ENCODE results near the gene CD163L1. TPM values are rescaled to one million over a fixed set of nuclear protein-coding genes. Genes with fewer than 3 reads are reported as not detected.
"Not testable (repeated sequence)": the region's sequence is repeated elsewhere in the genome, so short reads cannot be mapped to it uniquely, and the experiment has no call there.

CD163L1 gene
- total RNA-seq = 2.1 TPM
- long read RNA-seq = 0 reads

- DNase-seq (no peak), ATAC-seq (ENCODE audit: poor library complexity) (peak; percentile 38)
- intact Hi-C loops (cut with DNase I) = no loop called here
Observed at GRCh38 chr12:7444076-7444475, at the start of gene CD163L1. Gene CD163L1 (minus strand): TSS chr12:7444153. CDS start chr12:7444127, 26 bp downstream.

GRCh38 chr12:7493006-7493405 lies 49.1 kb upstream of the CD163L1 start:
- intact Hi-C loops (cut with DNase I) = no loop called here
- ATAC-seq (ENCODE audit: poor library complexity) = no peak
- no peak for DNase-seq

GRCh38 chr12:7486512-7486911 lies 42.6 kb upstream of the CD163L1 start:
- intact Hi-C loops (cut with DNase I) = no loop called here
- no peak for DNase-seq
- ATAC-seq (ENCODE audit: poor library complexity) = no peak

GRCh38 chr12:7485095-7485494 lies 41.1 kb upstream of the CD163L1 start:
- DNase-seq (no peak), ATAC-seq (ENCODE audit: poor library complexity) (no peak)
- intact Hi-C loops (cut with DNase I) = no loop called here

GRCh38 chr12:7483343-7483742 lies 39.4 kb upstream of the CD163L1 start:
- intact Hi-C loops (cut with DNase I) = no loop called here
- ATAC-seq (ENCODE audit: poor library complexity) (no peak), DNase-seq (peak; percentile 3)

GRCh38 chr12:7479771-7480170 lies 35.8 kb upstream of the CD163L1 start:
- no peak for ATAC-seq (ENCODE audit: poor library complexity)
- intact Hi-C loops (cut with DNase I) = no loop called here

GRCh38 chr12:7472060-7472459 lies 28.1 kb upstream of the CD163L1 start:
- intact Hi-C loops (cut with DNase I) = no loop called here
- DNase-seq (no peak), ATAC-seq (ENCODE audit: poor library complexity) (no peak)

More at GRCh38 chr12:7479771-7480170, 35.8 kb upstream of the CD163L1 start:
- no peak for DNase-seq

- intact Hi-C loops (cut with DNase I) = loop anchor here (5.0 kb wide), 1 partner anchor 238 kb away; no protein-coding TSS in a partner anchor
- DNase-seq (peak; percentile 51), ATAC-seq (ENCODE audit: poor library complexity) (peak; percentile 80)
Observed at GRCh38 chr12:7460375-7461259, 16.7 kb upstream of the CD163L1 start.

GRCh38 chr12:7459973-7460372 lies 16.0 kb upstream of the CD163L1 start:
- intact Hi-C loops (cut with DNase I) = loop anchor here (5.0 kb wide), 1 partner anchor 238 kb away; no protein-coding TSS in a partner anchor
- DNase-seq (no peak), ATAC-seq (ENCODE audit: poor library complexity) (no peak)

GRCh38 chr12:7451756-7452155 lies 7.8 kb upstream of the CD163L1 start:
- ATAC-seq (ENCODE audit: poor library complexity) (no peak), DNase-seq (no peak)
- intact Hi-C loops (cut with DNase I) = no loop called here

- DNase-seq (no peak), ATAC-seq (ENCODE audit: poor library complexity) (no peak)
- intact Hi-C loops (cut with DNase I) = no loop called here
Observed at GRCh38 chr12:7450667-7451066, 6.7 kb upstream of the CD163L1 start.

- no peak for ATAC-seq (ENCODE audit: poor library complexity)
- DNase-seq = no peak
- intact Hi-C loops (cut with DNase I) = no loop called here
Observed at GRCh38 chr12:7448099-7448498, 4.1 kb upstream of the CD163L1 start.

- ATAC-seq (ENCODE audit: poor library complexity) (no peak), DNase-seq (no peak)
- intact Hi-C loops (cut with DNase I) = no loop called here
Observed at GRCh38 chr12:7444537-7444936, 584 bp upstream of the CD163L1 start.

- DNase-seq = no peak
- intact Hi-C loops (cut with DNase I) = no loop called here
- ATAC-seq (ENCODE audit: poor library complexity) = no peak
Observed at GRCh38 chr12:7441216-7441615, 2.7 kb downstream of the CD163L1 start.

- peak; percentile 49 for DNase-seq
- ATAC-seq (ENCODE audit: poor library complexity) = peak; percentile 45
Observed at GRCh38 chr12:7439579-7440505, 4.1 kb downstream of the CD163L1 start.

GRCh38 chr12:7438291-7438995 lies 5.5 kb downstream of the CD163L1 start:
- ATAC-seq (ENCODE audit: poor library complexity); DNase-seq; intact Hi-C loops (cut with DNase I): not testable (repeated sequence)

More at GRCh38 chr12:7439579-7440505, 4.1 kb downstream of the CD163L1 start:
- intact Hi-C loops (cut with DNase I) = no loop called here

- ATAC-seq (ENCODE audit: poor library complexity); DNase-seq; intact Hi-C loops (cut with DNase I): not testable (repeated sequence)
Observed at GRCh38 chr12:7437494-7437893, 6.5 kb downstream of the CD163L1 start.

- intact Hi-C loops (cut with DNase I) = no loop called here
- DNase-seq = no peak
- no peak for ATAC-seq (ENCODE audit: poor library complexity)
Observed at GRCh38 chr12:7434670-7435069, 9.3 kb downstream of the CD163L1 start.

All from Right ventricle myocardium superior (tissue), 1 donor.